BJ (cell line): ENCODE measurements around the gene DAB1. TPM values are rescaled to one million over a fixed set of nuclear protein-coding genes. Genes with fewer than 3 reads are reported as not detected.

ENCODE experiments used
- CTCF ChIA-PET: fragments of 350-600 bp; formaldehyde crosslinking; extraction: SDS; loops from one replicate; lab custom pipeline; 2021; ENCODE audit warnings: antibody characterized with exemption, inconsistent platforms; lab: Yijun Ruan, JAX
- POLR2A ChIA-PET: fragments of 300-600 bp; sonication (Branson Sonifier 250); formaldehyde crosslinking; extraction: SDS; loops from one replicate; lab custom pipeline; 2021; ENCODE audit warnings: antibody characterized with exemption; lab: Charles Lee
- DNase-seq: peaks from one replicate; pipeline ENCODE4 v3.0.0-alpha.2; 2011; ENCODE audit warnings: low read depth
- H3K27me3 ChIP-seq: 2 replicates; pipeline ENCODE4 v1.6.0; 2011; ENCODE audit warnings: low read length; ENCODE audit not compliant: control insufficient read depth, insufficient read depth
- H3K36me3 ChIP-seq: 2 replicates; pipeline ENCODE4 v1.5.1; 2011; ENCODE audit warnings: low read length; ENCODE audit not compliant: control insufficient read depth, insufficient read depth
- H3K4me3 ChIP-seq: 2 replicates; pipeline ENCODE4 v1.5.1; 2011; ENCODE audit warnings: low read depth, mild to moderate bottlenecking, control low read depth, low read length
- CTCF ChIP-seq: IDR thresholded peaks from 2 replicates; pipeline ENCODE4 v1.5.1; 2011; ENCODE audit warnings: low read depth, mild to moderate bottlenecking, control low read depth, inconsistent platforms, low read length, moderate library complexity; ENCODE audit not compliant: insufficient read depth
- polyA plus RNA-seq: library from polyadenylated mRNA; depleted of rRNA; stranded (reverse); fragments of >200 nt; gene quantifications from 2 replicates; pipeline ENCODE4 v1.2.3, GENCODE V29; 2011

DAB1 gene
- polyA plus RNA-seq, 1 experiment = 0.91 TPM

- Histone ChIP-seq H3K27me3 (no peaks in the 10 kb centered on the region), H3K36me3 (no peaks in the 10 kb centered on the region), H3K4me3 (no peak overlapping the region)
- no peak for TF ChIP-seq CTCF
- POLR2A ChIA-PET = no interaction called here
- no peak for DNase-seq
- CTCF ChIA-PET = interaction anchor here (2.7 kb wide), 1 partner anchor 10 kb away, joined by 11 read pairs; no protein-coding TSS in a partner anchor
Measured at GRCh38 chr1:56957931-56958330, 465.9 kb downstream of the DAB1 start.

GRCh38 chr1:56954664-56955063 is 469.2 kb downstream of the DAB1 start:
- no peak for TF ChIP-seq CTCF
- no peaks in the 10 kb centered on the region for H3K36me3 ChIP-seq
- DNase-seq = no peak
- ChIA-PET CTCF (interaction anchor here (1.6 kb wide), 1 partner anchor 14 kb away, joined by 6 read pairs; no protein-coding TSS in a partner anchor), POLR2A (no interaction called here)
- H3K4me3 ChIP-seq = no peak overlapping the region
- H3K27me3 ChIP-seq = no peaks in the 10 kb centered on the region

GRCh38 chr1:56953386-56953785 is 470.5 kb downstream of the DAB1 start:
- DNase-seq = no peak
- no peaks in the 10 kb centered on the region for H3K27me3 ChIP-seq
- TF ChIP-seq CTCF = no peak
- POLR2A ChIA-PET = no interaction called here
- no peak overlapping the region for H3K4me3 ChIP-seq
- CTCF ChIA-PET = interaction anchor here (1.6 kb wide), 1 partner anchor 15 kb away, joined by 6 read pairs; no protein-coding TSS in a partner anchor
- no peaks in the 10 kb centered on the region for H3K36me3 ChIP-seq

- no peak for TF ChIP-seq CTCF
- DNase-seq = no peak
- ChIA-PET CTCF (interaction anchor here (0.7 kb wide), 1 partner anchor 121 kb away, joined by 3 read pairs; no protein-coding TSS in a partner anchor), POLR2A (no interaction called here)
- H3K4me3 ChIP-seq = no peak overlapping the region
- H3K27me3 ChIP-seq = no peaks in the 10 kb centered on the region
- H3K36me3 ChIP-seq = no peaks in the 10 kb centered on the region
Measured at GRCh38 chr1:56952501-56952900, 471.4 kb downstream of the DAB1 start.

GRCh38 chr1:56948403-56949023 is 475.3 kb downstream of the DAB1 start:
- no peaks in the 10 kb centered on the region for H3K36me3 ChIP-seq
- H3K27me3 ChIP-seq = no peaks in the 10 kb centered on the region
- DNase-seq = no peak
- ChIA-PET CTCF (interaction anchor here (0.7 kb wide), 2 partner anchors 25 to 26 kb away, joined by 3 to 5 read pairs; no protein-coding TSS in a partner anchor), POLR2A (no interaction called here)
- no peak overlapping the region for H3K4me3 ChIP-seq
- TF ChIP-seq CTCF = no peak
